Panc1 (cell line): ENCODE results near the gene ETV7. TPM values are rescaled to one million over a fixed set of nuclear protein-coding genes. Genes with fewer than 3 reads are reported as not detected.

Experiments used
- ATAC-seq: fragments of 200-7000 bp; cut with Tn5 transposase; 2 replicates; pipeline ENCODE4 v1.9.1; 2020; ENCODE audit warnings: mild to moderate bottlenecking, moderate library complexity
- BruUV-seq: library from RNA; stranded (reverse); fragments of 400-500 nt; replicated peaks from 2 replicates; lab custom pipeline; 2021; lab: Mats Ljungman, UMichigan
- CTCF ChIA-PET: fragments of 300-600 bp; sonication (Branson Sonifier 250); formaldehyde crosslinking; loops from one replicate; lab custom pipeline; 2022; ENCODE audit warnings: antibody characterized with exemption; lab: Charles Lee
- POLR2A ChIA-PET: fragments of 300-600 bp; sonication (Branson Sonifier 250); formaldehyde crosslinking; loops from one replicate; lab custom pipeline; 2022; ENCODE audit warnings: antibody characterized with exemption; lab: Charles Lee
- DNase-seq: peaks from one replicate; pipeline ENCODE4 v3.0.0-alpha.2; 2010; ENCODE audit warnings: low read depth, low spot score
- H3K27ac ChIP-seq: 2 replicates; pipeline ENCODE4 v1.5.1; 2011; ENCODE audit warnings: mild to moderate bottlenecking, low read length, inconsistent platforms
- H3K27me3 ChIP-seq: fragments of 200-500 bp; sonication (Bioruptor generic); 2 replicates; pipeline ENCODE4 v1.6.0; 2014; ENCODE audit warnings: low read length, inconsistent platforms; ENCODE audit not compliant: control insufficient read depth, insufficient read depth
- H3K36me3 ChIP-seq: fragments of 200-500 bp; sonication (Bioruptor generic); 2 replicates; pipeline ENCODE4 v1.5.1; 2014; ENCODE audit warnings: inconsistent platforms, mild to moderate bottlenecking, low read length, moderate library complexity; ENCODE audit not compliant: control insufficient read depth, insufficient read depth
- H3K4me1 ChIP-seq: 2 replicates; pipeline ENCODE4 v1.5.1; 2011; ENCODE audit warnings: inconsistent platforms, mild to moderate bottlenecking, low read length, moderate library complexity; ENCODE audit not compliant: control insufficient read depth, insufficient read depth
- H3K4me3 ChIP-seq, 2 experiments: 2 replicates each; pipeline ENCODE4 v1.5.1; 2011 to 2012; ENCODE audit warnings: low read depth in 2 of 2, low read length in 2 of 2, mild to moderate bottlenecking in 2 of 2, inconsistent platforms in 1 of 2, moderate library complexity in 1 of 2
- H3K9me3 ChIP-seq: fragments of 200-500 bp; sonication (Bioruptor generic); 2 replicates; pipeline ENCODE4 v1.5.1; 2014; ENCODE audit warnings: low read depth, mild to moderate bottlenecking, inconsistent platforms, low read length, moderate library complexity; ENCODE audit not compliant: control insufficient read depth, insufficient read depth
- POLR2AphosphoS5 ChIP-seq: IDR thresholded peaks from 2 replicates; pipeline ENCODE4 v1.6.1; 2012; ENCODE audit warnings: mild to moderate bottlenecking, low read depth, low read length, moderate library complexity
- SIN3A ChIP-seq: IDR thresholded peaks from 2 replicates; pipeline ENCODE4 v1.6.1; 2012; ENCODE audit warnings: low read depth, mild to moderate bottlenecking, low read length, moderate library complexity, borderline replicate concordance; ENCODE audit not compliant: insufficient read depth
- TCF7L2 ChIP-seq: IDR thresholded peaks from 2 replicates; pipeline ENCODE4 v1.6.1; 2011; ENCODE audit warnings: mild to moderate bottlenecking, low read depth, low read length, inconsistent platforms
- in situ Hi-C: cut with HindIII; loops from 2 replicates; pipeline ENCODE4 v1.10.0; 2016; ENCODE audit warnings: low sequenced_read_pairs, low pct_unique_long_range_greater_than_20kb
- intact Hi-C: fragments of 100-400 bp; cut with micrococcal nuclease; formaldehyde crosslinking; loops from one replicate; pipeline ENCODE4 v1.10.0; 2022; ENCODE audit not compliant: unreplicated experiment
- total RNA-seq: library from RNA; stranded (reverse); gene quantifications from one replicate; pipeline ENCODE4 v1.2.1, GENCODE V29; 2021; ENCODE audit not compliant: unreplicated experiment
- TF ChIP-seq, protein P1 (sequence below): fragments of 450-650 bp; IDR thresholded peaks from 2 replicates; pipeline ENCODE4 v1.5.1; 2017; ENCODE audit warnings: mild to moderate bottlenecking
- TF ChIP-seq, protein P2 (sequence below), 2 experiments: IDR thresholded peaks; 2 replicates each; pipeline ENCODE4 v1.6.1; 2011 to 2012; ENCODE audit warnings: low read depth in 2 of 2, control low read depth in 1 of 2, low read length in 1 of 2, mild to moderate bottlenecking in 1 of 2, moderate library complexity in 1 of 2; ENCODE audit not compliant: insufficient read depth in 1 of 2

The ETV7 gene
- total RNA-seq, 1 experiment from 2014 or later = 2.0 TPM

DNA sequence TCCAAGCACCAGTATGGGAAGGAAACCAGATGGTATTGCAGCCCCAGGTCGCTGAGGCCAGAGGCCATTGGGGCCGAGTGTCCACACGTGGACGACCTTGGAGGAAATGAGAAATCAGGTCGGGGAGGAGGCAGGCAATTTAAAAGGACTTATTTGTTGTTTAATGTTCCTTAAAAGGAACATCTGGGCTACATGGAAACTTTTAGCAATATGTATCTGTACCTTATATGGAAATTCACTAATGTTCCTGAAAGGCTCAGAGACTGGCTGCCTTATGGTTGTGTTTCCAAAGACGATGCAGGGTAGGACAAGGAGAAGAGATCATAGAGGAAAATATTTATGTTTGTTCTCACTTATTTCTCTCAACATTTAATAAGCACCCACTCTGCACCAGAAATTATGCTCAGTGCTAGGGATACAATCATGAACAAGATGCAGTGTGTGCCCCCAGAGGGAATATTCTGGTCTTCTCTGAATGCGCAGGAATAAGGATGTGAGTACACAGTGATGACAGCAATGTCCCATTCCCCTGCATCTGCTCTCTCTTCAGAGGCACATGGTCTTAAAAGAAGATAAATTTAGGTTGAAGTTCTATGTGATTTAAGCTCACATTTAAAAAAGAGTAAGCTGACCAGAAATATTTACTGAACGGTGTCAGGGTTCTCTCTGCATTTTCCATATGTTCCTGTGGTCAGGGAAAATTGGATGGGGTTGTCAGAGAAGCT, 54.1 kb downstream of the ETV7 start:
- intact Hi-C loops (no loop called here), in situ Hi-C loops (no loop called here)
- ATAC-seq (no peak), DNase-seq (no peak)
- Histone ChIP-seq H3K4me1 (peaks cover 5% of the 10 kb centered on the region), H3K27ac (no peak overlapping the region), H3K9me3 (no peaks in the 10 kb centered on the region), H3K4me3 (no peak overlapping the region), H3K36me3 (no peaks in the 10 kb centered on the region), H3K27me3 (peaks cover 16% of the 10 kb centered on the region)
- ChIA-PET CTCF (no interaction called here), POLR2A (interaction anchor here (0.9 kb wide), 1 partner anchor 57 kb away, joined by 3 read pairs; no protein-coding TSS in a partner anchor)
- BruUV-seq = no TSS peak
- TF ChIP-seq TCF7L2 (no peak), POLR2AphosphoS5 (no peak), SIN3A (no peak)
- TF ChIP-seq, protein P1, sequence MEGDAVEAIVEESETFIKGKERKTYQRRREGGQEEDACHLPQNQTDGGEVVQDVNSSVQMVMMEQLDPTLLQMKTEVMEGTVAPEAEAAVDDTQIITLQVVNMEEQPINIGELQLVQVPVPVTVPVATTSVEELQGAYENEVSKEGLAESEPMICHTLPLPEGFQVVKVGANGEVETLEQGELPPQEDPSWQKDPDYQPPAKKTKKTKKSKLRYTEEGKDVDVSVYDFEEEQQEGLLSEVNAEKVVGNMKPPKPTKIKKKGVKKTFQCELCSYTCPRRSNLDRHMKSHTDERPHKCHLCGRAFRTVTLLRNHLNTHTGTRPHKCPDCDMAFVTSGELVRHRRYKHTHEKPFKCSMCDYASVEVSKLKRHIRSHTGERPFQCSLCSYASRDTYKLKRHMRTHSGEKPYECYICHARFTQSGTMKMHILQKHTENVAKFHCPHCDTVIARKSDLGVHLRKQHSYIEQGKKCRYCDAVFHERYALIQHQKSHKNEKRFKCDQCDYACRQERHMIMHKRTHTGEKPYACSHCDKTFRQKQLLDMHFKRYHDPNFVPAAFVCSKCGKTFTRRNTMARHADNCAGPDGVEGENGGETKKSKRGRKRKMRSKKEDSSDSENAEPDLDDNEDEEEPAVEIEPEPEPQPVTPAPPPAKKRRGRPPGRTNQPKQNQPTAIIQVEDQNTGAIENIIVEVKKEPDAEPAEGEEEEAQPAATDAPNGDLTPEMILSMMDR = no peak
- TF ChIP-seq, protein P2, sequence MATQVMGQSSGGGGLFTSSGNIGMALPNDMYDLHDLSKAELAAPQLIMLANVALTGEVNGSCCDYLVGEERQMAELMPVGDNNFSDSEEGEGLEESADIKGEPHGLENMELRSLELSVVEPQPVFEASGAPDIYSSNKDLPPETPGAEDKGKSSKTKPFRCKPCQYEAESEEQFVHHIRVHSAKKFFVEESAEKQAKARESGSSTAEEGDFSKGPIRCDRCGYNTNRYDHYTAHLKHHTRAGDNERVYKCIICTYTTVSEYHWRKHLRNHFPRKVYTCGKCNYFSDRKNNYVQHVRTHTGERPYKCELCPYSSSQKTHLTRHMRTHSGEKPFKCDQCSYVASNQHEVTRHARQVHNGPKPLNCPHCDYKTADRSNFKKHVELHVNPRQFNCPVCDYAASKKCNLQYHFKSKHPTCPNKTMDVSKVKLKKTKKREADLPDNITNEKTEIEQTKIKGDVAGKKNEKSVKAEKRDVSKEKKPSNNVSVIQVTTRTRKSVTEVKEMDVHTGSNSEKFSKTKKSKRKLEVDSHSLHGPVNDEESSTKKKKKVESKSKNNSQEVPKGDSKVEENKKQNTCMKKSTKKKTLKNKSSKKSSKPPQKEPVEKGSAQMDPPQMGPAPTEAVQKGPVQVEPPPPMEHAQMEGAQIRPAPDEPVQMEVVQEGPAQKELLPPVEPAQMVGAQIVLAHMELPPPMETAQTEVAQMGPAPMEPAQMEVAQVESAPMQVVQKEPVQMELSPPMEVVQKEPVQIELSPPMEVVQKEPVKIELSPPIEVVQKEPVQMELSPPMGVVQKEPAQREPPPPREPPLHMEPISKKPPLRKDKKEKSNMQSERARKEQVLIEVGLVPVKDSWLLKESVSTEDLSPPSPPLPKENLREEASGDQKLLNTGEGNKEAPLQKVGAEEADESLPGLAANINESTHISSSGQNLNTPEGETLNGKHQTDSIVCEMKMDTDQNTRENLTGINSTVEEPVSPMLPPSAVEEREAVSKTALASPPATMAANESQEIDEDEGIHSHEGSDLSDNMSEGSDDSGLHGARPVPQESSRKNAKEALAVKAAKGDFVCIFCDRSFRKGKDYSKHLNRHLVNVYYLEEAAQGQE (IDR thresholded peaks at IDR 0.05; ENCODE audit: insufficient read depth in 1 of 2, low read depth in 2 of 2, low read length in 1 of 2) = no peak

DNA sequence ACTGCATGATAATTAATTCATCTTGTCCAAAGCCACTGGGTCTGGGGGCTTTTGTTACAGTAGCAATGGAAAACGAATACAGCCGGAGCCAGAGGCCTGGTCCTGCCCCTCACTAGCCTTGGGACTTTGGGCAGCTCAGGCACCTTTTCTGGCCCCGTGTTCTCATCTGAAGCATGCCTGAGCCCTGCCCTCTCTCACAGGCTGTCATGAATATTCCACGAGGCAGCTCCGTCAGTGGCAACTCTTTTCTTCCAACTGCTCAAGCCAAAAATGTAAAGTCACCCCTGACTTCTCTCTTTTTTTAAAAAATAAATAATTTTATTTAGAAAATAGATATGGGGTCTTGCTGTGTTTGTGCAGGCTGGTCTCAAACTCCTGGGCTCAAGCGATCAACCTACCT, 56.1 kb downstream of the ETV7 start:
- no peak overlapping the region for H3K27ac ChIP-seq
- BruUV-seq = no TSS peak
- in situ Hi-C loops = no loop called here
- ChIA-PET CTCF (no interaction called here), POLR2A (interaction anchor here (0.7 kb wide), 1 partner anchor 32 kb away, joined by 5 read pairs; no protein-coding TSS in a partner anchor)
- peaks cover 18% of the 10 kb centered on the region for H3K27me3 ChIP-seq
- H3K9me3 ChIP-seq = no peaks in the 10 kb centered on the region
- peaks cover 5% of the 10 kb centered on the region for H3K4me1 ChIP-seq
- no peak for DNase-seq
- no peak for ATAC-seq
- H3K4me3 ChIP-seq = no peak overlapping the region
- intact Hi-C loops = no loop called here
- no peaks in the 10 kb centered on the region for H3K36me3 ChIP-seq
- TF ChIP-seq, protein P1 = no peak
- TF ChIP-seq POLR2AphosphoS5 (no peak), SIN3A (no peak), TCF7L2 (no peak)
- TF ChIP-seq, protein P2 (IDR thresholded peaks at IDR 0.05; ENCODE audit: insufficient read depth in 1 of 2, low read depth in 2 of 2, low read length in 1 of 2) = no peak
